Astrocyte of the spinal cord (primary cell): ENCODE measurements around the gene PAK5.
"Not testable (repeated sequence)": the region's sequence is repeated elsewhere in the genome, so short reads cannot be mapped to it uniquely, and the experiment has no call there.

Experiments
- DNase-seq: peaks from one replicate; pipeline ENCODE4 v3.0.0; 2011; ENCODE audit warnings: low read depth, low spot score
- H3K4me3 ChIP-seq: 2 replicates; pipeline ENCODE4 v1.5.1; 2011; ENCODE audit warnings: low read depth, mild to moderate bottlenecking, low read length, moderate library complexity
- CTCF ChIP-seq: IDR thresholded peaks from 2 replicates; pipeline ENCODE4 v1.5.1; 2012; ENCODE audit warnings: low read depth, mild to moderate bottlenecking, low read length, inconsistent platforms
- in situ Hi-C: cut with HindIII; loops from 2 replicates; pipeline ENCODE4 v1.10.0; 2017; ENCODE audit warnings: low sequenced_read_pairs

PAK5 gene

GRCh38 chr20:9663423-9663822 lies 175.5 kb downstream of the PAK5 start:
- no peak overlapping the region for H3K4me3 ChIP-seq
- DNase-seq, result no peak
- TF ChIP-seq CTCF, result no peak
- in situ Hi-C loops, result no loop called here

GRCh38 chr20:9660236-9660868 lies 178.5 kb downstream of the PAK5 start:
- H3K4me3 ChIP-seq, result no peak overlapping the region
- no peak for TF ChIP-seq CTCF
- in situ Hi-C loops, result no loop called here
- peak; percentile 5 for DNase-seq

GRCh38 chr20:9647741-9648140 lies 191.1 kb downstream of the PAK5 start:
- in situ Hi-C loops, result no loop called here

GRCh38 chr20:9646375-9646774 lies 192.5 kb downstream of the PAK5 start:
- in situ Hi-C loops, result no loop called here
- TF ChIP-seq CTCF, result no peak
- no peak overlapping the region for H3K4me3 ChIP-seq
- no peak for DNase-seq

More at GRCh38 chr20:9647741-9648140, 191.1 kb downstream of the PAK5 start:
- TF ChIP-seq CTCF, result no peak
- DNase-seq, result no peak
- no peak overlapping the region for H3K4me3 ChIP-seq

GRCh38 chr20:9642882-9643281 lies 196.0 kb downstream of the PAK5 start:
- H3K4me3 ChIP-seq, result no peak overlapping the region
- in situ Hi-C loops, result no loop called here
- TF ChIP-seq CTCF, result no peak
- no peak for DNase-seq

- DNase-seq, H3K4me3 ChIP-seq, in situ Hi-C loops: not testable (repeated sequence)
These were observed 197.3 kb downstream of the PAK5 start for GRCh38 chr20:9641499-9642000.

- no peak overlapping the region for H3K4me3 ChIP-seq
- in situ Hi-C loops, result no loop called here
- DNase-seq, result no peak
- no peak for TF ChIP-seq CTCF
These were observed 201.0 kb downstream of the PAK5 start for GRCh38 chr20:9637889-9638288.
